H9 (cell line): Measurements from ENCODE around the gene CHCHD3. TPM values are rescaled to one million over a fixed set of nuclear protein-coding genes. Genes with fewer than 3 reads are reported as not detected.

Source experiments
- DNase-seq: peaks from one replicate; pipeline ENCODE4 v3.0.0-alpha.2; 2017
- H2AFZ ChIP-seq: one replicate; pipeline ENCODE4 v1.6.1; 2013; ENCODE audit warnings: mild to moderate bottlenecking, low read length, control low read depth, moderate library complexity
- H2AK5ac ChIP-seq: 2 replicates; pipeline ENCODE4 v1.6.1; 2013; ENCODE audit warnings: low read length, control low read depth, mixed read lengths; ENCODE audit not compliant: insufficient read length
- H2BK120ac ChIP-seq: one replicate; pipeline ENCODE4 v1.6.1; 2013; ENCODE audit warnings: low read depth, mild to moderate bottlenecking, low read length, control low read depth, inconsistent platforms; ENCODE audit not compliant: poor library complexity, severe bottlenecking
- H2BK12ac ChIP-seq: 2 replicates; pipeline ENCODE4 v1.6.1; 2013; ENCODE audit warnings: low read length, control low read depth, mixed read lengths, low read depth; ENCODE audit not compliant: insufficient read length
- H2BK15ac ChIP-seq: 2 replicates; pipeline ENCODE4 v1.6.1; 2013; ENCODE audit warnings: low read depth, low read length, control low read depth
- H2BK20ac ChIP-seq: one replicate; pipeline ENCODE4 v1.6.1; 2013; ENCODE audit warnings: low read depth, mild to moderate bottlenecking, low read length, control low read depth, inconsistent platforms; ENCODE audit not compliant: poor library complexity, severe bottlenecking
- H2BK5ac ChIP-seq: 2 replicates; pipeline ENCODE4 v1.6.1; 2013; ENCODE audit warnings: low read length, control low read depth, mixed read lengths; ENCODE audit not compliant: insufficient read length
- H3K14ac ChIP-seq: 2 replicates; pipeline ENCODE4 v1.6.1; 2013; ENCODE audit warnings: low read length, control low read depth; ENCODE audit not compliant: insufficient read depth
- H3K18ac ChIP-seq: 2 replicates; pipeline ENCODE4 v1.6.1; 2013; ENCODE audit warnings: low read depth, mild to moderate bottlenecking, mixed read lengths, low read length, control low read depth; ENCODE audit not compliant: insufficient read length
- H3K23ac ChIP-seq: 2 replicates; pipeline ENCODE4 v1.6.1; 2013; ENCODE audit warnings: low read length, control low read depth, mixed read lengths, low read depth; ENCODE audit not compliant: insufficient read length
- H3K23me2 ChIP-seq: 2 replicates; pipeline ENCODE4 v1.6.1; 2013; ENCODE audit warnings: low read depth, mild to moderate bottlenecking, mixed read lengths, low read length, control low read depth; ENCODE audit not compliant: insufficient read length, poor library complexity, severe bottlenecking
- H3K27ac ChIP-seq: 2 replicates; pipeline ENCODE4 v1.5.1; 2013; ENCODE audit warnings: low read length, control low read depth, mixed read lengths, low read depth; ENCODE audit not compliant: insufficient read length
- H3K27me3 ChIP-seq: 2 replicates; pipeline ENCODE4 v1.6.1; 2013; ENCODE audit warnings: low read length, control low read depth, inconsistent platforms; ENCODE audit not compliant: insufficient read depth
- H3K4ac ChIP-seq: 2 replicates; pipeline ENCODE4 v1.6.1; 2013; ENCODE audit warnings: low read depth, mild to moderate bottlenecking, control low read depth, inconsistent platforms, low read length, moderate library complexity
- H3K4me1 ChIP-seq: 2 replicates; pipeline ENCODE4 v1.6.1; 2013; ENCODE audit warnings: low read length, control low read depth, inconsistent platforms; ENCODE audit not compliant: insufficient read depth
- H3K4me2 ChIP-seq: 2 replicates; pipeline ENCODE4 v1.6.1; 2013; ENCODE audit warnings: low read length, control low read depth, mixed read lengths; ENCODE audit not compliant: insufficient read length, insufficient read depth
- H3K56ac ChIP-seq: 2 replicates; pipeline ENCODE4 v1.6.1; 2013; ENCODE audit warnings: low read depth, mild to moderate bottlenecking, mixed read lengths, low read length, control low read depth; ENCODE audit not compliant: insufficient read length
- H3K79me1 ChIP-seq: 2 replicates; pipeline ENCODE4 v1.6.1; 2013; ENCODE audit warnings: low read depth, mild to moderate bottlenecking, moderate library complexity, low read length, control low read depth, inconsistent platforms; ENCODE audit not compliant: insufficient read depth, poor library complexity, severe bottlenecking
- H3K79me2 ChIP-seq: 2 replicates; pipeline ENCODE4 v1.6.1; 2013; ENCODE audit warnings: low read length, control low read depth, inconsistent platforms; ENCODE audit not compliant: insufficient read depth
- H3K9ac ChIP-seq: 2 replicates; pipeline ENCODE4 v1.6.1; 2013; ENCODE audit warnings: low read length, control low read depth, mixed read lengths; ENCODE audit not compliant: insufficient read length; ENCODE audit errors: extremely low read depth
- H3K9me3 ChIP-seq: one replicate; pipeline ENCODE4 v1.6.1; 2013; ENCODE audit warnings: low read depth, low read length, inconsistent platforms; ENCODE audit not compliant: control insufficient read depth
- H3T11ph ChIP-seq: one replicate; pipeline ENCODE4 v1.6.1; 2013; ENCODE audit warnings: mild to moderate bottlenecking, low read length, control low read depth, inconsistent platforms
- H4K20me1 ChIP-seq: one replicate; pipeline ENCODE4 v1.6.1; 2013; ENCODE audit not compliant: control insufficient read depth, insufficient read length, insufficient read depth
- H4K5ac ChIP-seq: 2 replicates; pipeline ENCODE4 v1.6.1; 2013; ENCODE audit warnings: low read depth, mild to moderate bottlenecking, mixed read lengths, low read length, control low read depth; ENCODE audit not compliant: insufficient read length
- H4K8ac ChIP-seq: replicated peaks from 2 replicates; pipeline ENCODE4 v1.6.1; 2013; ENCODE audit warnings: low read length, control low read depth, mixed read lengths, low read depth; ENCODE audit not compliant: insufficient read length
- H4K91ac ChIP-seq: 2 replicates; pipeline ENCODE4 v1.6.1; 2013; ENCODE audit warnings: low read depth, mild to moderate bottlenecking, moderate library complexity, mixed read lengths, low read length, control low read depth; ENCODE audit not compliant: insufficient read length
- H3K27ac Mint-ChIP-seq, 3 experiments: 2 replicates in 2 of 3; 3 replicates in 1 of 3; pipeline ENCODE4 v1.8.0; 2020 to 2021; ENCODE audit warnings: mixed read lengths in 3 of 3, mild to moderate bottlenecking in 1 of 3, moderate library complexity in 1 of 3
- H3K27me3 Mint-ChIP-seq: 2 replicates; pipeline ENCODE4 v1.8.0; 2021; ENCODE audit warnings: low read depth, mild to moderate bottlenecking, moderate library complexity, mixed read lengths
- H3K36me3 Mint-ChIP-seq, 3 experiments: 2 replicates in 2 of 3; 3 replicates in 1 of 3; pipeline ENCODE4 v1.8.0; 2020 to 2021; ENCODE audit warnings: low read depth in 3 of 3, mixed read lengths in 3 of 3; ENCODE audit not compliant: insufficient read depth in 1 of 3
- H3K4me1 Mint-ChIP-seq, 2 experiments: 2 replicates each; pipeline ENCODE4 v1.8.0; 2020; ENCODE audit warnings: mixed read lengths in 2 of 2
- H3K4me3 Mint-ChIP-seq, 2 experiments: 2 replicates in 1 of 2; 3 replicates in 1 of 2; pipeline ENCODE4 v1.8.0; 2020 to 2021; ENCODE audit warnings: mild to moderate bottlenecking in 2 of 2, mixed read lengths in 2 of 2, moderate library complexity in 1 of 2
- H3K9me3 Mint-ChIP-seq, 2 experiments: 2 replicates in 1 of 2; 3 replicates in 1 of 2; pipeline ENCODE4 v1.8.0; 2020; ENCODE audit warnings: mild to moderate bottlenecking in 2 of 2, mixed read lengths in 2 of 2, moderate library complexity in 1 of 2
- total RNA-seq: library from RNA; stranded (reverse); gene quantifications from 2 replicates; pipeline ENCODE4 v1.2.1, GENCODE V29; 2021
- TF ChIP-seq, protein P1 (sequence below): fragments of 200-600 bp; sonication (generic); conservative IDR thresholded peaks from 3 replicates; pipeline ENCODE4 v1.8.0; 2021; ENCODE audit warnings: antibody characterized with exemption, mild to moderate bottlenecking

CHCHD3 gene
- total RNA-seq, 1 experiment from 2014 or later: 104 TPM

DNA sequence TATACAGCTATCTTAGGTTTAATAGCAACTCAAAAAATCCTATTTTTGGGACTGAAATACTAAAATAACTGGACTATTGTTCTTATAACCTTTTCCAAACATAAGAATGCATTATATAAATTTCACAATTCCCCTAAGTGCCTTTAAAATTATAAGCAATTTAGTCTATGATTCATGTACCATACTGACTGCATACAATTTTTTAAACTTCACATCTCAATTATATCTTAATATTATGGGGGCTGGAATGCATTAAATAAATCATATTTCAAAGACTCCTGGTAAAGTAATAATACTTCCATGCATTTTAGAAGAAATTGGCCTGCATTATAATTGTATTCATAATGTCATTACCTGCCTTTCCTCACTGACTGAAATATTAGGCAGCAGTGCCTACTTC, 144.6 kb downstream of the CHCHD3 start:
- H3K27me3 Mint-ChIP-seq: no peaks in the 10 kb centered on the region
- DNase-seq: no peak

More for the DNA sequence above, 144.6 kb downstream of the CHCHD3 start:
- no peak overlapping the region for H3K23ac ChIP-seq
- H2BK5ac ChIP-seq: no peak overlapping the region
- no peak overlapping the region for H2BK12ac ChIP-seq
- H3K9me3 Mint-ChIP-seq: no peaks in the 10 kb centered on the region
- no peak overlapping the region for H3K4me2 ChIP-seq
- no peaks in the 10 kb centered on the region for H3K4me1 ChIP-seq
- H3K4ac ChIP-seq: no peak overlapping the region
- TF ChIP-seq, protein P1, sequence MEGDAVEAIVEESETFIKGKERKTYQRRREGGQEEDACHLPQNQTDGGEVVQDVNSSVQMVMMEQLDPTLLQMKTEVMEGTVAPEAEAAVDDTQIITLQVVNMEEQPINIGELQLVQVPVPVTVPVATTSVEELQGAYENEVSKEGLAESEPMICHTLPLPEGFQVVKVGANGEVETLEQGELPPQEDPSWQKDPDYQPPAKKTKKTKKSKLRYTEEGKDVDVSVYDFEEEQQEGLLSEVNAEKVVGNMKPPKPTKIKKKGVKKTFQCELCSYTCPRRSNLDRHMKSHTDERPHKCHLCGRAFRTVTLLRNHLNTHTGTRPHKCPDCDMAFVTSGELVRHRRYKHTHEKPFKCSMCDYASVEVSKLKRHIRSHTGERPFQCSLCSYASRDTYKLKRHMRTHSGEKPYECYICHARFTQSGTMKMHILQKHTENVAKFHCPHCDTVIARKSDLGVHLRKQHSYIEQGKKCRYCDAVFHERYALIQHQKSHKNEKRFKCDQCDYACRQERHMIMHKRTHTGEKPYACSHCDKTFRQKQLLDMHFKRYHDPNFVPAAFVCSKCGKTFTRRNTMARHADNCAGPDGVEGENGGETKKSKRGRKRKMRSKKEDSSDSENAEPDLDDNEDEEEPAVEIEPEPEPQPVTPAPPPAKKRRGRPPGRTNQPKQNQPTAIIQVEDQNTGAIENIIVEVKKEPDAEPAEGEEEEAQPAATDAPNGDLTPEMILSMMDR: no peak
- peaks cover 0 to 4% (median 0%) of the 10 kb centered on the region in 3 experiments; a peak in 2 of 7 replicates for H3K36me3 Mint-ChIP-seq
- H3K56ac ChIP-seq: no peak overlapping the region
- H2BK15ac ChIP-seq: no peak overlapping the region
- H3K4me1 Mint-ChIP-seq: peaks cover 18 to 21% of the 10 kb centered on the region in 2 experiments
- no peak overlapping the region for H4K8ac ChIP-seq
- H3K27ac Mint-ChIP-seq: no peak overlapping the region
- no peak overlapping the region for H2AFZ ChIP-seq
- no peak overlapping the region for H3K14ac ChIP-seq
- no peak overlapping the region for H3T11ph ChIP-seq
- H4K91ac ChIP-seq: no peak overlapping the region
- H3K79me1 ChIP-seq: peaks cover 3% of the 10 kb centered on the region
- H3K9ac ChIP-seq: no peak overlapping the region
- H3K23me2 ChIP-seq: no peaks in the 10 kb centered on the region
- no peak overlapping the region for H3K18ac ChIP-seq
- H3K79me2 ChIP-seq: no peaks in the 10 kb centered on the region; the same call in 1 of the 2 replicates
- H3K9me3 ChIP-seq: no peaks in the 10 kb centered on the region
- H2BK20ac ChIP-seq: no peak overlapping the region
- H2BK120ac ChIP-seq: no peak overlapping the region
- no peak overlapping the region for H2AK5ac ChIP-seq
- H3K4me3 Mint-ChIP-seq: no peak overlapping the region
- no peak overlapping the region for H4K5ac ChIP-seq
- no peaks in the 10 kb centered on the region for H3K27me3 ChIP-seq
- no peaks in the 10 kb centered on the region for H4K20me1 ChIP-seq
- H3K27ac ChIP-seq: no peak overlapping the region
